Cortex of kidney (tissue), 1 donor: ENCODE data around the gene GPHN.

ENCODE experiments used
- DNase-seq: peaks from one replicate; lab custom pipeline; 2025; lab: John Stamatoyannopoulos, UW

GPHN gene

GRCh38 chr14:66959437-66960050 is 451.6 kb downstream of the GPHN start:
- DNase-seq = no peak

GRCh38 chr14:66965831-66966230 is 457.9 kb downstream of the GPHN start:
- no peak for DNase-seq

GRCh38 chr14:66972469-66972868 is 464.5 kb downstream of the GPHN start:
- no peak for DNase-seq

- DNase-seq = no peak
These were observed 466.6 kb downstream of the GPHN start for GRCh38 chr14:66974397-66975025.

- no peak for DNase-seq
These were observed 467.3 kb downstream of the GPHN start for GRCh38 chr14:66975251-66975650.

- no peak for DNase-seq
These were observed 471.4 kb downstream of the GPHN start for GRCh38 chr14:66979101-66979974.

- DNase-seq = no peak
These were observed 474.3 kb downstream of the GPHN start for GRCh38 chr14:66982247-66982646.

- DNase-seq = no peak
These were observed 484.8 kb downstream of the GPHN start for GRCh38 chr14:66992776-66993175.

GRCh38 chr14:66993512-66993911 is 485.6 kb downstream of the GPHN start:
- DNase-seq = no peak

GRCh38 chr14:66998013-66998412 is 490.1 kb downstream of the GPHN start:
- no peak for DNase-seq

GRCh38 chr14:66999978-67000377 is 492.0 kb downstream of the GPHN start:
- DNase-seq = no peak

- DNase-seq = no peak
These were observed 495.2 kb downstream of the GPHN start for GRCh38 chr14:67002994-67003753.

- DNase-seq = no peak
These were observed 496.6 kb downstream of the GPHN start for GRCh38 chr14:67004521-67004920.

GRCh38 chr14:67010602-67011001 is 502.7 kb downstream of the GPHN start:
- DNase-seq = no peak

GRCh38 chr14:67016856-67017255 is 508.9 kb downstream of the GPHN start:
- DNase-seq = no peak

- no peak for DNase-seq
These were observed 510.8 kb downstream of the GPHN start for GRCh38 chr14:67018720-67019119.

- no peak for DNase-seq
These were observed 511.8 kb downstream of the GPHN start for GRCh38 chr14:67019796-67020195.

- no peak for DNase-seq
These were observed 524.2 kb downstream of the GPHN start for GRCh38 chr14:67031920-67032774.

GRCh38 chr14:67045440-67045839 is 537.5 kb downstream of the GPHN start:
- DNase-seq = no peak

GRCh38 chr14:67050896-67051295 is 542.9 kb downstream of the GPHN start:
- no peak for DNase-seq

GRCh38 chr14:67056684-67057083 is 548.7 kb downstream of the GPHN start:
- no peak for DNase-seq
